SK-N-SH treated with all-trans-retinoic acid at 6 μM for 48 hours (cell line): ENCODE data around the gene LEUTX.
"Not testable (repeated sequence)": the region's sequence is repeated elsewhere in the genome, so short reads cannot be mapped to it uniquely, and the experiment has no call there.

Experiments
- ATAC-seq: fragments of 200-7000 bp; cut with Tn5 transposase; 3 replicates; pipeline ENCODE4 v1.9.1; 2020; ENCODE audit warnings: mild to moderate bottlenecking, moderate library complexity
- ARNTL ChIP-seq: fragments of 450-650 bp; formaldehyde crosslinking; IDR thresholded peaks from 2 replicates; pipeline ENCODE4 v1.5.0; 2020; ENCODE audit warnings: low read depth, mild to moderate bottlenecking, moderate library complexity, borderline replicate concordance
- BACH2 ChIP-seq: fragments of 250-450 bp; sonication (Bioruptor Pico); IDR thresholded peaks from 2 replicates; pipeline ENCODE4 v1.9.0; 2021; ENCODE audit warnings: mild to moderate bottlenecking, borderline replicate concordance
- CSDC2 ChIP-seq: fragments of 250-450 bp; sonication (Bioruptor Pico); IDR thresholded peaks from 2 replicates; pipeline ENCODE4 v1.5.0; 2020; ENCODE audit warnings: mild to moderate bottlenecking, moderate library complexity
- ESRRG ChIP-seq: fragments of 250-450 bp; sonication (Bioruptor Pico); IDR thresholded peaks from 2 replicates; pipeline ENCODE4 v1.6.1; 2021; ENCODE audit warnings: mild to moderate bottlenecking
- GLIS3 ChIP-seq: fragments of 250-450 bp; sonication (Bioruptor Pico); IDR thresholded peaks from 2 replicates; pipeline ENCODE4 v1.5.0; 2020; ENCODE audit warnings: mild to moderate bottlenecking, moderate library complexity
- ISL1 ChIP-seq: fragments of 250-450 bp; sonication (Bioruptor Pico); IDR thresholded peaks from 2 replicates; pipeline ENCODE4 v2.1.2; 2022; ENCODE audit warnings: mild to moderate bottlenecking, moderate library complexity
- OSR1 ChIP-seq: fragments of 250-450 bp; sonication (Bioruptor Pico); IDR thresholded peaks from 2 replicates; pipeline ENCODE4 v1.8.0; 2022; ENCODE audit warnings: moderate library complexity, mild to moderate bottlenecking, inconsistent platforms
- PPARA ChIP-seq: fragments of 250-450 bp; sonication (Bioruptor Pico); IDR thresholded peaks from 2 replicates; pipeline ENCODE4 v1.5.0; 2020; ENCODE audit warnings: mild to moderate bottlenecking, borderline replicate concordance
- RARB ChIP-seq: fragments of 250-450 bp; sonication (Bioruptor Pico); IDR thresholded peaks from 2 replicates; pipeline ENCODE4 v1.8.0; 2021; ENCODE audit warnings: mild to moderate bottlenecking, moderate library complexity
- SNAI2 ChIP-seq: fragments of 250-450 bp; sonication (Bioruptor Pico); IDR thresholded peaks from 2 replicates; pipeline ENCODE4 v1.5.0; 2020; ENCODE audit warnings: mild to moderate bottlenecking, moderate library complexity
- TCF4 ChIP-seq: fragments of 250-450 bp; sonication (Bioruptor Pico); IDR thresholded peaks from 2 replicates; pipeline ENCODE4 v1.8.0; 2021; ENCODE audit warnings: mild to moderate bottlenecking, moderate library complexity, borderline replicate concordance
- TOX ChIP-seq: fragments of 250-450 bp; sonication (Bioruptor Pico); IDR thresholded peaks from 2 replicates; pipeline ENCODE4 v1.8.0; 2021; ENCODE audit warnings: mild to moderate bottlenecking, moderate library complexity, borderline replicate concordance
- ZC3H10 ChIP-seq: fragments of 250-450 bp; sonication (Bioruptor Pico); IDR thresholded peaks from 2 replicates; pipeline ENCODE4 v1.5.1; 2021; ENCODE audit warnings: mild to moderate bottlenecking, moderate library complexity
- ZFP3 ChIP-seq: fragments of 250-450 bp; sonication (Bioruptor Pico); IDR thresholded peaks from 2 replicates; pipeline ENCODE4 v1.5.0; 2020; ENCODE audit warnings: mild to moderate bottlenecking, moderate library complexity
- ZFP30 ChIP-seq: fragments of 450-650 bp; formaldehyde crosslinking; IDR thresholded peaks from 2 replicates; pipeline ENCODE4 v1.5.0; 2022; ENCODE audit warnings: mild to moderate bottlenecking, moderate library complexity
- ZNF565 ChIP-seq: fragments of 450-650 bp; formaldehyde crosslinking; conservative IDR thresholded peaks from 2 replicates; pipeline ENCODE4 v1.5.0; 2020; ENCODE audit warnings: low read depth, mild to moderate bottlenecking, moderate library complexity
- ZNF70 ChIP-seq: fragments of 450-650 bp; formaldehyde crosslinking; IDR thresholded peaks from 2 replicates; pipeline ENCODE4 v1.5.0; 2020; ENCODE audit warnings: mild to moderate bottlenecking, moderate library complexity
- ZNF8 ChIP-seq: fragments of 450-650 bp; formaldehyde crosslinking; IDR thresholded peaks from 2 replicates; pipeline ENCODE4 v1.5.0; 2020; ENCODE audit warnings: mild to moderate bottlenecking, moderate library complexity
- TF ChIP-seq, protein P1 (sequence below): fragments of 250-450 bp; sonication (Bioruptor Pico); IDR thresholded peaks from 2 replicates; pipeline ENCODE4 v1.8.0; 2021; ENCODE audit warnings: low read depth, mild to moderate bottlenecking, moderate library complexity, borderline replicate concordance
- TF ChIP-seq, protein P2 (sequence below): fragments of 250-450 bp; sonication (Bioruptor Pico); IDR thresholded peaks from 2 replicates; pipeline ENCODE4 v1.5.0; 2020; ENCODE audit warnings: mild to moderate bottlenecking, moderate library complexity
- TF ChIP-seq, protein P3 (sequence below): fragments of 250-450 bp; sonication (Bioruptor Pico); IDR thresholded peaks from 2 replicates; pipeline ENCODE4 v1.5.1; 2021; ENCODE audit warnings: mild to moderate bottlenecking, moderate library complexity

LEUTX gene

DNA sequence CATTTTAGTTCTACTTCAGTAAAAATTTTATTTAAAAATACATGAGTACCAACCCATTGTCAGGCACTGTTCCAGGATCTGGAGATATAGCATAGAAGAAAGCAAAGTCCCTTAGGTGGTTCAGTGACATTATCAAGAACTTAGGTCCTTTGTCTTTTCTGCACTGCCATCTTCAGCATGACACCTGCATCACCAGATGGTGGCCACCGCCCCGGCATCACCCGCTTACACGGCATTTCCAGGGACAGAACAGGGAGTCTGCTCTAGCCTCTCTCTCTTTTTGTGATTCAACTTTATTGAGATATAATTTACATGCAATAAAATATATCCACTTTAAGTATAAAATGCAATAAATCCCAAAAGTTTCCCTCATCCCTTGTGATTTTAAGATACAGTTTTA, 31.8 kb downstream of the LEUTX start:
- ATAC-seq = no peak
- TF ChIP-seq ZFP3 (CRISPR knock-in tag) = no peak
- TF ChIP-seq ZNF565 (CRISPR knock-in tag) = no peak
- TF ChIP-seq BACH2 = no peak
- no peak for TF ChIP-seq ZC3H10
- TF ChIP-seq, protein P1, sequence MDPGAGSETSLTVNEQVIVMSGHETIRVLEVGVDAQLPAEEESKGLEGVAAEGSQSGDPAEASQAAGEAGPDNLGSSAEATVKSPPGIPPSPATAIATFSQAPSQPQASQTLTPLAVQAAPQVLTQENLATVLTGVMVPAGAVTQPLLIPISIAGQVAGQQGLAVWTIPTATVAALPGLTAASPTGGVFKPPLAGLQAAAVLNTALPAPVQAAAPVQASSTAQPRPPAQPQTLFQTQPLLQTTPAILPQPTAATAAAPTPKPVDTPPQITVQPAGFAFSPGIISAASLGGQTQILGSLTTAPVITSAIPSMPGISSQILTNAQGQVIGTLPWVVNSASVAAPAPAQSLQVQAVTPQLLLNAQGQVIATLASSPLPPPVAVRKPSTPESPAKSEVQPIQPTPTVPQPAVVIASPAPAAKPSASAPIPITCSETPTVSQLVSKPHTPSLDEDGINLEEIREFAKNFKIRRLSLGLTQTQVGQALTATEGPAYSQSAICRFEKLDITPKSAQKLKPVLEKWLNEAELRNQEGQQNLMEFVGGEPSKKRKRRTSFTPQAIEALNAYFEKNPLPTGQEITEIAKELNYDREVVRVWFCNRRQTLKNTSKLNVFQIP (CRISPR knock-in tag) = no peak
- TF ChIP-seq ZFP30 (CRISPR knock-in tag) = no peak
- no peak for TF ChIP-seq PPARA
- no peak for TF ChIP-seq SNAI2
- no peak for TF ChIP-seq TOX (CRISPR knock-in tag)
- TF ChIP-seq OSR1 = no peak
- TF ChIP-seq ISL1 (CRISPR knock-in tag) = no peak
- no peak for TF ChIP-seq ESRRG (CRISPR knock-in tag)
- no peak for TF ChIP-seq RARB (CRISPR knock-in tag)
- TF ChIP-seq ARNTL (CRISPR knock-in tag) = no peak

DNA sequence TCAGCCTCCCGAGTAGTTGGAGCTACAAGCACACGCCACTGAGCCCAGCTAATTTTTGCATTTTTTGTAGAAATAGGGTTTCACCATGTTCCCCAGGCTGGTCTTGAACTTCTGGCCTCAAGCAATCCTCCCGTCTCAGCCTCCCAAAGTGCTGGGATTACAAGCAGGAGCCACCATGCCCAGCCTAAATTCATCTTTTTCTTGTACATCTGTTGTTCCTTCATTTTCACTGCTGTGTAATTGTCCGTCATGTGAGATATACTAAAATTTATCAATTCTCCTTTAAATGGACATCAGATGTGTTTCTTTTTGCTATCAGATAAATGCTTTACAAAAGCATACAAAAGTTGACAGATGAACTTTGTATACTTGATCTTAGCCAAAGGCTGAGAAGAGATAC, 32.4 kb downstream of the LEUTX start:
- no peak for ATAC-seq
- no peak for TF ChIP-seq TCF4 (CRISPR knock-in tag)
- no peak for TF ChIP-seq SNAI2
- TF ChIP-seq, protein P1 (CRISPR knock-in tag) = no peak
- TF ChIP-seq TOX (CRISPR knock-in tag) = no peak
- TF ChIP-seq ARNTL (CRISPR knock-in tag) = no peak
- TF ChIP-seq, all 23 proteins: peak for 0

DNA sequence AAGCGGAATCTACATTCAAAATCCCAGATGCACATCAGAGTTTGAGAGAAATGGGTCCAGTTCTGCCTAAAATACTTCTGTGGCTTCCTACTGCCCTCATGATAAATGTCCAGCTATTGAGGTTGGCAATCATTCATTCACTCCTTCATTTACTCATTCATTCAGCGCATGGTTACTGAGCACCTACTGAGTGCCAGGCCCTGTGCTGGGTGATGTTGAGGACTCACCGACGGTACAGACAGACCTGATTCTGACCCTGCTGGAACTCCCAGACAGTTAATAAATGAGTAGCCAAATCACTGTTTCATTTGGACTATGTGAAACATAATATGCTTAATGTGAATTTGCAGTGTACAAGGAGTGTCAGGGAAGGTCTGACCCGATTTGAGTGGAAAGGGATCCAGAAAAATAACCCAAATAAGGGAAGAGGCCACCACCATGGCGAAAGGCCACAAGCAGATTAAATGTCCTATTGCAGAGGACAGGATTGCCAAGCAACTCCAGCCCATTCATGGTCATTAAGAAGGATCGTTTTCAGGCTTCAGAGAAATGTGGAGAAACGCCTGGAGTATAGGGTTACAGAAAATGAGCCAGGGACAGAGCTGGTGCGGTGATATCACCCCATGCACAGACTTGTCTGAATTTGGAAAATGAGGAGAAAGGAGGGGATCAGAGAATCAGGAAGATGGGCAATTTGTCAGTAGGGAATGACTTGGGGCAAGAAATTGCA, 34.8 kb downstream of the LEUTX start:
- no peak for TF ChIP-seq TCF4 (CRISPR knock-in tag)
- TF ChIP-seq GLIS3 = no peak
- TF ChIP-seq ISL1 (CRISPR knock-in tag) = no peak
- no peak for TF ChIP-seq ZNF8
- no peak for TF ChIP-seq ESRRG (CRISPR knock-in tag)
- TF ChIP-seq ZNF70 (CRISPR knock-in tag) = no peak
- TF ChIP-seq, protein P2, sequence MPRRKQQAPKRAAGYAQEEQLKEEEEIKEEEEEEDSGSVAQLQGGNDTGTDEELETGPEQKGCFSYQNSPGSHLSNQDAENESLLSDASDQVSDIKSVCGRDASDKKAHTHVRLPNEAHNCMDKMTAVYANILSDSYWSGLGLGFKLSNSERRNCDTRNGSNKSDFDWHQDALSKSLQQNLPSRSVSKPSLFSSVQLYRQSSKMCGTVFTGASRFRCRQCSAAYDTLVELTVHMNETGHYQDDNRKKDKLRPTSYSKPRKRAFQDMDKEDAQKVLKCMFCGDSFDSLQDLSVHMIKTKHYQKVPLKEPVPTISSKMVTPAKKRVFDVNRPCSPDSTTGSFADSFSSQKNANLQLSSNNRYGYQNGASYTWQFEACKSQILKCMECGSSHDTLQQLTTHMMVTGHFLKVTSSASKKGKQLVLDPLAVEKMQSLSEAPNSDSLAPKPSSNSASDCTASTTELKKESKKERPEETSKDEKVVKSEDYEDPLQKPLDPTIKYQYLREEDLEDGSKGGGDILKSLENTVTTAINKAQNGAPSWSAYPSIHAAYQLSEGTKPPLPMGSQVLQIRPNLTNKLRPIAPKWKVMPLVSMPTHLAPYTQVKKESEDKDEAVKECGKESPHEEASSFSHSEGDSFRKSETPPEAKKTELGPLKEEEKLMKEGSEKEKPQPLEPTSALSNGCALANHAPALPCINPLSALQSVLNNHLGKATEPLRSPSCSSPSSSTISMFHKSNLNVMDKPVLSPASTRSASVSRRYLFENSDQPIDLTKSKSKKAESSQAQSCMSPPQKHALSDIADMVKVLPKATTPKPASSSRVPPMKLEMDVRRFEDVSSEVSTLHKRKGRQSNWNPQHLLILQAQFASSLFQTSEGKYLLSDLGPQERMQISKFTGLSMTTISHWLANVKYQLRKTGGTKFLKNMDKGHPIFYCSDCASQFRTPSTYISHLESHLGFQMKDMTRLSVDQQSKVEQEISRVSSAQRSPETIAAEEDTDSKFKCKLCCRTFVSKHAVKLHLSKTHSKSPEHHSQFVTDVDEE (CRISPR knock-in tag) = no peak
- TF ChIP-seq ARNTL (CRISPR knock-in tag) = no peak
- TF ChIP-seq OSR1 = no peak
- no peak for TF ChIP-seq BACH2
- no peak for TF ChIP-seq CSDC2 (CRISPR knock-in tag)
- TF ChIP-seq, protein P3, sequence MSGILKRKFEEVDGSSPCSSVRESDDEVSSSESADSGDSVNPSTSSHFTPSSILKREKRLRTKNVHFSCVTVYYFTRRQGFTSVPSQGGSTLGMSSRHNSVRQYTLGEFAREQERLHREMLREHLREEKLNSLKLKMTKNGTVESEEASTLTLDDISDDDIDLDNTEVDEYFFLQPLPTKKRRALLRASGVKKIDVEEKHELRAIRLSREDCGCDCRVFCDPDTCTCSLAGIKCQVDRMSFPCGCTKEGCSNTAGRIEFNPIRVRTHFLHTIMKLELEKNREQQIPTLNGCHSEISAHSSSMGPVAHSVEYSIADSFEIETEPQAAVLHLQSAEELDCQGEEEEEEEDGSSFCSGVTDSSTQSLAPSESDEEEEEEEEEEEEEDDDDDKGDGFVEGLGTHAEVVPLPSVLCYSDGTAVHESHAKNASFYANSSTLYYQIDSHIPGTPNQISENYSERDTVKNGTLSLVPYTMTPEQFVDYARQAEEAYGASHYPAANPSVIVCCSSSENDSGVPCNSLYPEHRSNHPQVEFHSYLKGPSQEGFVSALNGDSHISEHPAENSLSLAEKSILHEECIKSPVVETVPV = no peak
- TF ChIP-seq ZFP3 (CRISPR knock-in tag) = no peak
- TF ChIP-seq PPARA = no peak
- TF ChIP-seq RARB (CRISPR knock-in tag) = no peak
- ATAC-seq = no peak

DNA sequence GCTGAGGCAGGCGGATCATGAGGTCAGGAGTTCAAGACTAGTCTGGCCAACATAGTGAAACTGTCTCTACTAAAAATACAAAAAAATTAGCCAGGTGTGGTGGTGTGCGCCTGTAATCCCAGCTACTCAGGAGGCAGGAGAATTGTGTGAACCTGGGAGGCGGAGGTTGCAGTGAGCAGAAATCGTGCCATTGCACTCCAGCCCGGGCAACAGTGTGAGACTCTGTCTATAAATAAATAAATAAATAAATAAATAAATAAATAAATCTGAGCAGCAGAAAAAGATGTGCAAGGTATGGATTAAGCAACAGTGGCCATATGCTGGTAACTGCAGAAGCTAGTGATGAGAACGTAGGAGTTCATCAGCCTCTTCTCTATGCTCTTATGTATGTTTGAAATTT, 35.5 kb downstream of the LEUTX start:
- ATAC-seq = not testable (repeated sequence)
